Fibroblast of skin of left quadriceps (primary cell): ENCODE results near the gene ATAD3C.
"Not testable (repeated sequence)": the region's sequence is repeated elsewhere in the genome, so short reads cannot be mapped to it uniquely, and the experiment has no call there.

Experiments used
- DNase-seq, 2 experiments: peaks; one replicate each; pipeline ENCODE4 v3.0.0-alpha.2; 2013; ENCODE audit warnings: low read depth in 2 of 2

ATAD3C gene

GRCh38 chr1:1446631-1447030 lies 2.9 kb upstream of the ATAD3C start:
- DNase-seq = not testable (repeated sequence)

- not testable (repeated sequence) for DNase-seq
These were observed 1.1 kb downstream of the ATAD3C start for GRCh38 chr1:1450616-1451015.

GRCh38 chr1:1451696-1452364 lies 2.3 kb downstream of the ATAD3C start:
- DNase-seq = no peak

GRCh38 chr1:1452365-1452739 lies 2.9 kb downstream of the ATAD3C start:
- DNase-seq = not testable (repeated sequence)

- no peak for DNase-seq
These were observed 3.4 kb downstream of the ATAD3C start for GRCh38 chr1:1452882-1453281.

GRCh38 chr1:1454286-1455056 lies 5.0 kb downstream of the ATAD3C start:
- DNase-seq = not testable (repeated sequence)

GRCh38 chr1:1455366-1455884 lies 5.9 kb downstream of the ATAD3C start:
- DNase-seq = no peak

GRCh38 chr1:1455934-1456333 lies 6.4 kb downstream of the ATAD3C start:
- not testable (repeated sequence) for DNase-seq

GRCh38 chr1:1456683-1457255 lies 7.3 kb downstream of the ATAD3C start:
- DNase-seq = not testable (repeated sequence)

- DNase-seq = not testable (repeated sequence)
These were observed 9.7 kb downstream of the ATAD3C start for GRCh38 chr1:1459156-1459555.

- DNase-seq = not testable (repeated sequence)
These were observed 10.2 kb downstream of the ATAD3C start for GRCh38 chr1:1459711-1460110.

- no peak for DNase-seq
These were observed 11.1 kb downstream of the ATAD3C start for GRCh38 chr1:1460540-1461130.

- DNase-seq = no peak
These were observed 12.3 kb downstream of the ATAD3C start for GRCh38 chr1:1461721-1462317.

- DNase-seq = no peak
These were observed 13.0 kb downstream of the ATAD3C start for GRCh38 chr1:1462318-1462966.

- DNase-seq = no peak
These were observed 13.8 kb downstream of the ATAD3C start for GRCh38 chr1:1463312-1463711.

GRCh38 chr1:1468196-1468985 lies 18.9 kb downstream of the ATAD3C start:
- not testable (repeated sequence) for DNase-seq

- no peak for DNase-seq
These were observed 21.3 kb downstream of the ATAD3C start for GRCh38 chr1:1470626-1471388.

GRCh38 chr1:1471389-1472052 lies 22.0 kb downstream of the ATAD3C start, which contains the start of gene ATAD3B:
Gene ATAD3B (plus strand): TSS chr1:1471765. CDS start chr1:1471885, 120 bp downstream.
- DNase-seq = peak; percentile 73 to 75
